COLO829 (cell line): ENCODE data around the gene UBXN10.
"Not testable (repeated sequence)": the region's sequence is repeated elsewhere in the genome, so short reads cannot be mapped to it uniquely, and the experiment has no call there.

Experiments
- DNase-seq: peaks from one replicate; pipeline ENCODE4 v3.0.0; 2012; ENCODE audit warnings: low spot score

Gene UBXN10

GRCh38 chr1:20202166-20202565 lies 16.3 kb downstream of the UBXN10 start:
- no peak for DNase-seq

DNA sequence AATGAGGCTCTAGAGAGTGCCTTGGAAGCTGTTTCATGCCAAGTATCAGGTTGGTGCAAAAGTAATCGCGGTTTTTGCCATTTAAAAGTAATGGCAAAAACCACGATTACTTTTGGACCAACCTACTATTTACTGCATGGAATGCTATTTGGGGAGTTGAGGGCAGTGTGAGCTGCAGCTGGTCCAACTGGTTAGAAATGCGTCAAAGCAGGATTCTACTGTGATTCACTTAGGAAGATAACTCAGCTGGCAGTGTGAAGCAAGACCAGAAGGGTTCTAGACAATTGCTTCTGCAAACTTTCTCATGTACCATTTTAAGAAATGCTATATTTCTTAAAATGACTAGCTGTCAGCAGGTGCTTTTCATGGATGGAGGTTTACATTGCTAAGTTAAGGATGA lies 21.6 kb downstream of the UBXN10 start:
- DNase-seq = no peak

DNA sequence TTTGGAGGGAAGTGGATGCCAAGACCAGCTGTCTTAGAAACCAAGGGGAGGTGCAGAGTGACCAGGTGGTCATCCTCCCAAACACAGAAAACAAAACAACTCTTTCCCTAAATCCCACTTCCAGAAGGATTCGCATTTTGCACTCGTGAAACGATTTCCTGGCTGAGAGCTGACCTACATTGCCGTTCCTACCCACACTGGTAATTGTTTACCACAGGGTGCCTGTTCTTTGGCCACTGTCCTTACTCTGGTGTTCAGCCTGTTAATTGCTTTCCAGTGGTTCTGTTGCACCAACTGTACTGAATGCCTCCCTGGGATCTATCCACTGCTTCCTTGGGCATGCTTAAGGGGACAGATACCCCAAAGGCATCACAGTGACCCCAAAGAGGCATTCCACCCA lies 23.6 kb downstream of the UBXN10 start:
- DNase-seq = no peak

DNA sequence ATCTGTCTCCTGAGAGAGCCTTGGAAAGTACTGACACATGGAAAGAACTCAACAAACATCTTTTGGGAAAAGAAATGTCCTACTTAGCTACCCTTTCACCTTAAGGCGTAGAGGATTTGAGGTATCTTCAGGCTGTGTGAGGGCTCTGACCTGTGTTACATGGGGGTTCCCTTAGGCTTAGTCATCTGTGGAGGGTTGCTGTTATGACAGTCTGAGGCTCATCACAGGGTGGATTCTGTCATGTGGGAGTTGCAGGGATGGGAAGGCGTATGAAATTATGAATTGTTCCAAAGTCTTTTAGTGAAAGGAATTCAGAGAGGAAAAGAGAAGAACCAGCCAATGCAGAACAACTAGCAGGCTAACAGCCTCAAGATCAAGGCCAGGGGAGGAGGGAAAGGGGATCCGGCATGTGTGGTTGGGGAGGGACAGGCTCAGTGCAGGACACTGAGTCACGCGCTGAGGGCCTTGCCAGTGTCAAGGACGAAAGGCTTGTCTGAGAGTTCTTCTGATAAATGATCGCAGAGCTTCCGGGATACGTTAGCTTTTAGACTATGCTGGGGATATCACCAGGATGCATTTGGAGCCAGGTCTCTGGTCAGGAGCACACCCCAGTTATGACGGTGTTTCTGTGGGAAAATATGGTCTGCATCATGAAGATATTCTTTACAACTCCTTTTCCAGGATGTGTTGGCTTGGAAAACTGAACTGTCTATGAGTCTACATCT lies 25.0 kb downstream of the UBXN10 start:
- DNase-seq = no peak

- no peak for DNase-seq
These were observed 25.6 kb downstream of the UBXN10 start for GRCh38 chr1:20211511-20211931.

- no peak for DNase-seq
These were observed 26.3 kb downstream of the UBXN10 start for GRCh38 chr1:20212085-20212684.

- DNase-seq = peak; percentile 37
These were observed 26.9 kb downstream of the UBXN10 start for GRCh38 chr1:20212685-20213331.

GRCh38 chr1:20215716-20216115 lies 29.8 kb downstream of the UBXN10 start:
- DNase-seq = no peak

DNA sequence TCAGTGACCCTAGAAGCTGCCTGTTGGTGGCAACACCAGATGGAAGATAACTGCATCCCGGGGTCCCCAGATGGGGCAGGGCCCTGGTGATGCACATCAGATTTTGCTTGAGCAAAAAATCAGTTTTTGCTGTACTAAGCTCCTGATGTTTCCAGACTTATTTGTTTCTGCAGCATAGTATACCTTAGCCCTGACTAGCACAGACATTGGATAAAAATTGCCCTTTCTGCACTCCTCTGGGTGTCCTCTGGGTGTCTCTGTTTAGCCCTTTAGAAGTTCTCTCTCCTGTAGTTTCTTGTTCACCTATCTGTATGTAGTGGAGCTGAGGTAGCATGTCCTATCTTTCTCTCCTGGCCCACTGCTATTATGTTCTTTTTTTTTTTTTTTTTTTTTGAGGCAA lies 30.7 kb downstream of the UBXN10 start:
- peak; percentile 42 for DNase-seq

GRCh38 chr1:20219053-20219452 lies 33.2 kb downstream of the UBXN10 start:
- not testable (repeated sequence) for DNase-seq

GRCh38 chr1:20220036-20220435 lies 34.1 kb downstream of the UBXN10 start:
- DNase-seq = peak; percentile 78

- no peak for DNase-seq
These were observed 37.2 kb downstream of the UBXN10 start for GRCh38 chr1:20223106-20223505.

DNA sequence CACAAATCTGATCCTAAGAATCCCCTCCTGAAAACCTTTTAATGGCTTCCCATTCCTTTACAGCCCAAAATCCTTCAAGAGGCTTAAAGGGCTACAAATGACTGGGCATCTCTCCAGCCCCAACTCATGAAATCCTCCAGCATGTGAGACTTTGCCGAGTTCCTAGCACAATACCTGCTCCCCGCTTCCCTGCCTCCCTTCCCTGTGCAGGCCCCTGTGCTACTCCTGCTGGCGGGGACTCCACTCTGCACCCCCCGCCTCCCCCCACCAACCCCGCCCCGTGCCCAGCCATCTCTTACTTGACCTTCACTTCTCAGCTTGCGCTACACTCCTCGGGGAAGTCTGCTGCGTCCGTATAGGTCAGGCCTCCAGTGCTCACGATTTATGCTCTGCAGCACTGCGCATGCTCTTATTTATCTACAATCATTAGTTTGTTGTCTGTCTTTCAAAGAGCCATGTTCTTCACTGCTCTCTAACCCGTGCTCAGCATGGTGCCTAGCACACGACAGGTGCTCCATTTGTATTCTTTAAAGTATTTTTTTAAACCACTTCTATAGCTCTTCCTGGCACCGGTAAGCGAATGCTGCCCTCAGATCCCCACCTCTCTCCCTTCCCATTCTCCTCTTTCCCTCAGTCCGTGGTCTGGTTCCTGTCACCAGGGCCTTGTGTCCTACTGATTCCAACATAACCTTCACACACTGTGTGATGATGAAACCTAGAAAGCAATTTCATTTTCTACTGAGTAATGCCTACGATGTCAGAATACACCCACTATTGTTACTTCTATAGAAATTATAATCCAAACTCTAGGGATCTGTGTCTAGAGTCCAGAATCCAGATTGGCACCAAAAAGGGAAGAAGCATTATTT lies 37.9 kb downstream of the UBXN10 start:
- DNase-seq = no peak

- no peak for DNase-seq
These were observed 38.6 kb downstream of the UBXN10 start for GRCh38 chr1:20224546-20224945.

DNA sequence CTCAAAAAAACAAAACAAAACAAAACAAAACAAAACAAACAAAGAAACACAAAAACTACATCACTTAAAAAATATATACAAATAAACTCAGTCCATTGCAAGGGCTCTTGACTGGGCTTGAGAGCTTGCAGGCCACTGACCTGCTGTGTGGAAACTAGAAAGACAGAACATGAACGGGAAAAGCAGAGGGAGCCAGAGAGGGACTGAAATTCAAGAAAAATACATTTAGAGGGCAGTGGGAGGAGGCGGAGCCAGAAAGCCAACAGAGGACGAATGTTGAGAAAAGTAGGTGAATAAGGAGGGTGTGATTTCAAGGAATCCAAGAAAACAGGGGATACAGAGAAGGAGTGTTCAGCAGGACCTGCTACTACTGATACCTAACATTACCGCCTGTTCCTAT lies 41.8 kb downstream of the UBXN10 start:
- DNase-seq = no peak

- no peak for DNase-seq
These were observed 42.5 kb downstream of the UBXN10 start for GRCh38 chr1:20228314-20228825.

GRCh38 chr1:20229171-20229570 lies 43.3 kb downstream of the UBXN10 start:
- no peak for DNase-seq

DNA sequence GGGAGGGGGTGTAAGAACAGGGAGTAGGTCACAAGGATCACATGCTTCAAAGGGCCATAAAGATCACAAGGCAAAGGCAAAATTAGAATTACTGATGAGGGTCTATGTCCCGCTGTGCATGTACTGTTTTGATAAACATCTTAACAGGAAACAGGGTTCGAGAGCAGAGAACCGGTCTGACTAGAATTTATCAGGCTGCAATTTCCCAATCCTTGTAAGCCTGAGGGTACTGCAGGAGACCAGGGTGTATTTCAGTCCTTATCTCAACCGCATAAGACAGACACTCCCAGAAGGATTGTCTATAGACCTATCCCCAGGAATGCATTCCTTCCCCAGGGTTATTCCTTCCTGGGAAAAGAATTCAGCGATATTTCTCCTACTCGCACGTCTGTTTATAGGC lies 46.7 kb downstream of the UBXN10 start:
- not testable (repeated sequence) for DNase-seq

GRCh38 chr1:20233394-20233793 lies 47.5 kb downstream of the UBXN10 start:
- DNase-seq = peak; percentile 28

- peak; percentile 57 for DNase-seq
These were observed 48.0 kb downstream of the UBXN10 start for GRCh38 chr1:20233866-20234265.

GRCh38 chr1:20234788-20235535 lies 49.1 kb downstream of the UBXN10 start:
- peak; percentile 84 for DNase-seq
